ENCODE results near the gene SLC7A6. TPM values are rescaled to one million over a fixed set of nuclear protein-coding genes. Genes with fewer than 3 reads are reported as not detected.

SLC7A6 gene
- total and polyA plus RNA-seq, 10 of the 15 experiments (the other 5 are each of a cell fraction or from before 2014, with no cell fraction given): 8.2 to 60.4 (median 28.6) TPM

DNA sequence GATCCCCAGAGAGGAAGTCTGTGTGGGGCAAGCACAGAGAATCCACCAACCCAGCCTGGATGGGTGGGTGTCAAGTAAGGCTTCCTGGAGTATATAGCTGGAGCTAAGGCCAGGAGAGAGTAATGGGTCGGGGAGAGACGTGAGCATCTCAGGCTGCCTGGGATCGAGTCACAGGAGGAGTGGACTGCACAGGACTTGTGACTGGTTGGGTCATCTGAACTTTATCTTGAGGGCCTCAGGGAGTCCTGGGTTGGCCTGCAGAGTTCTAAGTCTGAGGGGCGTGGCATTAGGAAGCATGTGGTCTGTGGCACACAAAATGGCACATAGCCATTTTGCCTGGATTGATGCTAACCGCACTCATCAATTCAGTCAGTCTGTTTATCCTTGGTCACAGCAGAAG, 17.7 kb upstream of the SLC7A6 start:
- no peaks in the 10 kb centered on the region for H3K79me2 ChIP-seq (ENCODE audit: control insufficient read depth, insufficient read depth, low read length)
- no peak for FAIRE-seq
- H3K4me1 ChIP-seq (ENCODE audit: control insufficient read depth, insufficient read depth, low read length): peaks cover 18% of the 10 kb centered on the region
- 0 out of 4 replicates have a peak, but pooled peaks cover 0 to 3% of the 10 kb centered on the region in 2 experiments for H3K36me3 ChIP-seq (ENCODE audit: control insufficient read depth in 2 of 2, insufficient read depth in 2 of 2, low read length in 1 of 2)
- BruUV-seq (replicated peaks): no TSS peak
- ChIA-PET SMC1A (ENCODE audit: uncharacterized antibody, unreplicated experiment) (interaction anchor here (2.5 kb wide), 1 partner anchor 82 kb away, joined by 9 read pairs; no protein-coding TSS in a partner anchor), CTCF (interaction anchor here (1.3 to 7.5 kb wide), 4 partner anchors 14 to 84 kb away, joined by 3 to 108 read pairs (median 35); partner anchors contain the start of gene SLC7A6), POLR2A (no interaction called here), RAD21 (ENCODE audit: unreplicated experiment) (interaction anchor here (1.2 to 2.2 kb wide), 2 partner anchors 11 to 15 kb away, joined by 4 to 6 read pairs; no protein-coding TSS in a partner anchor)
- ATAC-seq: no peak
- no peak overlapping the region for H3K9ac ChIP-seq (ENCODE audit: control insufficient read depth, insufficient read depth, low read length)
- 95% methylated on average over 5 of the region's 5 CpGs for WGBS (ENCODE audit: insufficient coverage, insufficient replicate concordance, low lambda C conversion rate, missing lambda C conversion rate)
- no peak overlapping the region for H3K4me2 ChIP-seq (ENCODE audit: control insufficient read depth, insufficient read depth)
- TF ChIP-seq ETV6 (conservative IDR thresholded peaks at IDR 0.05 in 1 of 2, IDR thresholded peaks at IDR 0.05 in 1 of 2; ENCODE audit: borderline replicate concordance in 1 of 2, low read depth in 1 of 2) (no peak), TCF7 (IDR thresholded peaks at IDR 0.05; ENCODE audit: borderline replicate concordance) (no peak), NFYB (IDR thresholded peaks at IDR 0.05; ENCODE audit: insufficient read depth, low read depth, low read length) (no peak), MTA3 (IDR thresholded peaks at IDR 0.05; ENCODE audit: borderline replicate concordance, low read length) (no peak), RBBP5 (conservative IDR thresholded peaks at IDR 0.05) (no peak), STAT1 (conservative IDR thresholded peaks at IDR 0.05) (no peak), HDGF (IDR thresholded peaks at IDR 0.05) (no peak), RUNX3 (IDR thresholded peaks at IDR 0.05; ENCODE audit: low read length) (no peak), KAT2A (conservative IDR thresholded peaks at IDR 0.05; ENCODE audit: control insufficient read depth, low read depth, low read length) (no peak)
- TF ChIP-seq, protein P1, sequence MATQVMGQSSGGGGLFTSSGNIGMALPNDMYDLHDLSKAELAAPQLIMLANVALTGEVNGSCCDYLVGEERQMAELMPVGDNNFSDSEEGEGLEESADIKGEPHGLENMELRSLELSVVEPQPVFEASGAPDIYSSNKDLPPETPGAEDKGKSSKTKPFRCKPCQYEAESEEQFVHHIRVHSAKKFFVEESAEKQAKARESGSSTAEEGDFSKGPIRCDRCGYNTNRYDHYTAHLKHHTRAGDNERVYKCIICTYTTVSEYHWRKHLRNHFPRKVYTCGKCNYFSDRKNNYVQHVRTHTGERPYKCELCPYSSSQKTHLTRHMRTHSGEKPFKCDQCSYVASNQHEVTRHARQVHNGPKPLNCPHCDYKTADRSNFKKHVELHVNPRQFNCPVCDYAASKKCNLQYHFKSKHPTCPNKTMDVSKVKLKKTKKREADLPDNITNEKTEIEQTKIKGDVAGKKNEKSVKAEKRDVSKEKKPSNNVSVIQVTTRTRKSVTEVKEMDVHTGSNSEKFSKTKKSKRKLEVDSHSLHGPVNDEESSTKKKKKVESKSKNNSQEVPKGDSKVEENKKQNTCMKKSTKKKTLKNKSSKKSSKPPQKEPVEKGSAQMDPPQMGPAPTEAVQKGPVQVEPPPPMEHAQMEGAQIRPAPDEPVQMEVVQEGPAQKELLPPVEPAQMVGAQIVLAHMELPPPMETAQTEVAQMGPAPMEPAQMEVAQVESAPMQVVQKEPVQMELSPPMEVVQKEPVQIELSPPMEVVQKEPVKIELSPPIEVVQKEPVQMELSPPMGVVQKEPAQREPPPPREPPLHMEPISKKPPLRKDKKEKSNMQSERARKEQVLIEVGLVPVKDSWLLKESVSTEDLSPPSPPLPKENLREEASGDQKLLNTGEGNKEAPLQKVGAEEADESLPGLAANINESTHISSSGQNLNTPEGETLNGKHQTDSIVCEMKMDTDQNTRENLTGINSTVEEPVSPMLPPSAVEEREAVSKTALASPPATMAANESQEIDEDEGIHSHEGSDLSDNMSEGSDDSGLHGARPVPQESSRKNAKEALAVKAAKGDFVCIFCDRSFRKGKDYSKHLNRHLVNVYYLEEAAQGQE (IDR thresholded peaks at IDR 0.05; ENCODE audit: low read depth, low read length): no peak
- TF ChIP-seq, protein P2, sequence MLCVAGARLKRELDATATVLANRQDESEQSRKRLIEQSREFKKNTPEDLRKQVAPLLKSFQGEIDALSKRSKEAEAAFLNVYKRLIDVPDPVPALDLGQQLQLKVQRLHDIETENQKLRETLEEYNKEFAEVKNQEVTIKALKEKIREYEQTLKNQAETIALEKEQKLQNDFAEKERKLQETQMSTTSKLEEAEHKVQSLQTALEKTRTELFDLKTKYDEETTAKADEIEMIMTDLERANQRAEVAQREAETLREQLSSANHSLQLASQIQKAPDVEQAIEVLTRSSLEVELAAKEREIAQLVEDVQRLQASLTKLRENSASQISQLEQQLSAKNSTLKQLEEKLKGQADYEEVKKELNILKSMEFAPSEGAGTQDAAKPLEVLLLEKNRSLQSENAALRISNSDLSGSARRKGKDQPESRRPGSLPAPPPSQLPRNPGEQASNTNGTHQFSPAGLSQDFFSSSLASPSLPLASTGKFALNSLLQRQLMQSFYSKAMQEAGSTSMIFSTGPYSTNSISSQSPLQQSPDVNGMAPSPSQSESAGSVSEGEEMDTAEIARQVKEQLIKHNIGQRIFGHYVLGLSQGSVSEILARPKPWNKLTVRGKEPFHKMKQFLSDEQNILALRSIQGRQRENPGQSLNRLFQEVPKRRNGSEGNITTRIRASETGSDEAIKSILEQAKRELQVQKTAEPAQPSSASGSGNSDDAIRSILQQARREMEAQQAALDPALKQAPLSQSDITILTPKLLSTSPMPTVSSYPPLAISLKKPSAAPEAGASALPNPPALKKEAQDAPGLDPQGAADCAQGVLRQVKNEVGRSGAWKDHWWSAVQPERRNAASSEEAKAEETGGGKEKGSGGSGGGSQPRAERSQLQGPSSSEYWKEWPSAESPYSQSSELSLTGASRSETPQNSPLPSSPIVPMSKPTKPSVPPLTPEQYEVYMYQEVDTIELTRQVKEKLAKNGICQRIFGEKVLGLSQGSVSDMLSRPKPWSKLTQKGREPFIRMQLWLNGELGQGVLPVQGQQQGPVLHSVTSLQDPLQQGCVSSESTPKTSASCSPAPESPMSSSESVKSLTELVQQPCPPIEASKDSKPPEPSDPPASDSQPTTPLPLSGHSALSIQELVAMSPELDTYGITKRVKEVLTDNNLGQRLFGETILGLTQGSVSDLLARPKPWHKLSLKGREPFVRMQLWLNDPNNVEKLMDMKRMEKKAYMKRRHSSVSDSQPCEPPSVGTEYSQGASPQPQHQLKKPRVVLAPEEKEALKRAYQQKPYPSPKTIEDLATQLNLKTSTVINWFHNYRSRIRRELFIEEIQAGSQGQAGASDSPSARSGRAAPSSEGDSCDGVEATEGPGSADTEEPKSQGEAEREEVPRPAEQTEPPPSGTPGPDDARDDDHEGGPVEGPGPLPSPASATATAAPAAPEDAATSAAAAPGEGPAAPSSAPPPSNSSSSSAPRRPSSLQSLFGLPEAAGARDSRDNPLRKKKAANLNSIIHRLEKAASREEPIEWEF (IDR thresholded peaks at IDR 0.05; ENCODE audit: insufficient replicate concordance, low read depth, low read length): no peak
- no peaks in the 10 kb centered on the region for H3K9me3 ChIP-seq (replicated peaks; ENCODE audit: control insufficient read depth, insufficient read depth, low read length)
- no peaks in the 10 kb centered on the region for H3K27me3 ChIP-seq (replicated peaks in 1 of 2; ENCODE audit: control insufficient read depth in 2 of 2, insufficient read depth in 2 of 2, low read length in 1 of 2)
- intact Hi-C loops (cut with micrococcal nuclease; ENCODE audit: unreplicated experiment) (loop anchor here (5.0 kb wide), 1 partner anchor 596 kb away; the partner anchor contains the start of gene TANGO6), in situ Hi-C loops (cut with MboI) (no loop called here)
- no peak for DNase-seq (ENCODE audit: low read depth, low spot score)
- H4K20me1 ChIP-seq (ENCODE audit: control insufficient read depth, insufficient read depth): no peaks in the 10 kb centered on the region
- no peak overlapping the region for H3K27ac ChIP-seq (ENCODE audit: control insufficient read depth, insufficient read depth)
- no peak overlapping the region for H3K4me3 ChIP-seq
- no peak overlapping the region for H2AFZ ChIP-seq (ENCODE audit: control insufficient read depth, low read depth, low read length)

Measured in GM12878 (cell line).